HG02798 (cell line): ENCODE data around the gene IL27RA.

Experiments used
- ATAC-seq: cut with Tn5 transposase; IDR thresholded peaks from one replicate; pipeline ENCODE4 v1.9.1; 2021; ENCODE audit warnings: mild to moderate bottlenecking; ENCODE audit not compliant: unreplicated experiment, poor library complexity

Gene IL27RA

GRCh38 chr19:14031719-14032480 lies at the start of gene IL27RA:
IL27RA (plus strand) TSS chr19:14031762; CDS start chr19:14031873, 111 bp downstream.
- ATAC-seq: peak; percentile 61

- no peak for ATAC-seq
Observed at GRCh38 chr19:13981988-13982501, 49.5 kb upstream of the IL27RA start.

- no peak for ATAC-seq
Observed at GRCh38 chr19:13982773-13983172, 48.8 kb upstream of the IL27RA start.

GRCh38 chr19:13983213-13983889 lies 48.2 kb upstream of the IL27RA start:
- no peak for ATAC-seq

GRCh38 chr19:13984186-13984585 lies 47.4 kb upstream of the IL27RA start:
- ATAC-seq: no peak

- no peak for ATAC-seq
Observed at GRCh38 chr19:13984875-13985741, 46.5 kb upstream of the IL27RA start.

- ATAC-seq: peak; percentile 16
Observed at GRCh38 chr19:13985771-13986347, 45.7 kb upstream of the IL27RA start.

GRCh38 chr19:13986348-13986904 lies 45.1 kb upstream of the IL27RA start:
- ATAC-seq: peak; percentile 83

- ATAC-seq: no peak
Observed at GRCh38 chr19:13987101-13987890, 44.3 kb upstream of the IL27RA start.

- no peak for ATAC-seq
Observed at GRCh38 chr19:13989487-13989886, 42.1 kb upstream of the IL27RA start.

GRCh38 chr19:13990085-13990484 lies 41.5 kb upstream of the IL27RA start:
- no peak for ATAC-seq

- ATAC-seq: no peak
Observed at GRCh38 chr19:13992025-13992424, 39.5 kb upstream of the IL27RA start.

- no peak for ATAC-seq
Observed at GRCh38 chr19:13993590-13994300, 37.8 kb upstream of the IL27RA start.

GRCh38 chr19:13995017-13995728 lies 36.4 kb upstream of the IL27RA start:
- ATAC-seq: no peak

GRCh38 chr19:13995878-13996765 lies 35.4 kb upstream of the IL27RA start:
- no peak for ATAC-seq

GRCh38 chr19:13996928-13997630 lies 34.5 kb upstream of the IL27RA start:
- no peak for ATAC-seq

GRCh38 chr19:13997631-13997962 lies 34.0 kb upstream of the IL27RA start:
- no peak for ATAC-seq
